GM21723 (cell line): ENCODE data around the gene MEIS3.
"Not testable (repeated sequence)": the region's sequence is repeated elsewhere in the genome, so short reads cannot be mapped to it uniquely, and the experiment has no call there.

Experiments
- ATAC-seq: cut with Tn5 transposase; IDR thresholded peaks from one replicate; pipeline ENCODE4 v1.9.1; 2021; ENCODE audit warnings: mild to moderate bottlenecking, moderate library complexity; ENCODE audit not compliant: unreplicated experiment

The MEIS3 gene

DNA sequence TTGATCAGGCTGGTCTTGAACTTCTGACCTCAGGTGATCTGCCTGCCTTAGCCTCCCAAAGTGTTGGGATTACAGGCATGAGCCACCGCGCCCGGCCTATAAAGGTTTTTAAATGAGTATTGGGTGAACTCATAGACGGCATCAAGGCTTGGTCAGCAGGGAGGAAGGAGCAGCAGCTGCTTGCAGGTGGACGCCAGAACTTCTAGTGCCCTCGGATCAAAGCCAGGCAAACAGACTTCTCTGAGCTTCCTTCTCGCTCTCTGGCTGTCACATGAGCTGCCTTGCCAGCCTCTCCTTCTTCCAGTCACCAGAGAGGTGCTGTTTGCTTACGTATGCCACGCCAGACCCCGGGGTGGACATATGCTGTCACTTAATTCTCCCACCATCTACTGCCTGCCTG lies 53.9 kb downstream of the MEIS3 start:
- ATAC-seq: not testable (repeated sequence)

DNA sequence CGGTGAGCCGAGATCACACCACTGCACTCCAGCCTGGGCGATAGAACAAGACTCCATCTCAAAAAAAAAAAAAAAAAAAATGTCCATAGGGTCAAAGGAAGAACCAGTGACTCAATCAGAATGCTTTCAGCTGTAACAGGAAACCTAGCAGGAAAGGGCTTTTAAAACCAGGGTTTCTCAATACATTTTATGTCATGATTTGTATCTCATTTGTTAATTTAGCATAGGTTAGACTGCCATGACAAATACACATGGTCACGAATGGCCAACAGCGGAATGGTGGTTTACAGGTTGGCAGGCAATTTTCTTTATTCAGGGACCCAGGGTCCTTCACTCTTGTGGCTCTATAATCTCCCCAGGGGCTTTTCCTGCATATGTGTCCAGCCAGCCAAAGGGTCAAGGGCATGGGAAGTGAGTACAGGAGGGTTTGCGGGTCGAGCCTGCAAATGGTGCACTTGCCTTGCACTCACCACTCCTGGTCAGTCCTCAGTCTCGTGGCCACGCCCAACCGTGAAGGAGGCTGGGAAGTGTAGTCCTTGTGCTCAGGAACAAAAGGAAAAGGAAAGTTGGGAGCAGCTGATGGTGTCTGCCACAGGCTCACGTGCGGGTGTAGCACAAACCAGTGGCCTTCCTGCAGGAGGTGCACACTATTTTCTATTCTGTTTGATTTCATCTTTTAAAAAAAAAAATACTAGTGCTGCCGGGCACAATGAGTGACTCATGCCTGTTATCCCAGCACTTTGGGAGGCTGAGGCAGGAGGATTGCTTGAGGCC lies 55.4 kb downstream of the MEIS3 start:
- ATAC-seq: no peak

DNA sequence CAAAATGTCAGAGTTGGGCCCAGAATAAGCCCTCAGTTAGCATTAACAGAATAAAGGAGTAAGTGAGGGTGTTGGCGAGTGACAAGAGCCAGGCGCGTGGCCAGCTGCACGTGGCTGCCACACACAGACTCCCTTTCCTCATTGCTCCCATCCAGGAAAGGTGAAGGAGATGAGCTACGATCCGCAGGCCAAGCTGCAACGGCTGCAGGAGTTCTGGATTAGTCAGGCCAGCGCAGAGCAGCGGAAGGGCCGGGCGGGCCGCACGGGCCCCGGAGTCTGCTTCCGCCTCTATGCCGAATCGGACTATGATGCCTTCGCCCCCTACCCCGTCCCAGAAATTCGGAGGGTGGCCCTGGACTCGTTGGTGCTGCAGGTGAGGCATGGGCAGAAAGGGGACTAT lies 57.0 kb downstream of the MEIS3 start:
- ATAC-seq: no peak

DNA sequence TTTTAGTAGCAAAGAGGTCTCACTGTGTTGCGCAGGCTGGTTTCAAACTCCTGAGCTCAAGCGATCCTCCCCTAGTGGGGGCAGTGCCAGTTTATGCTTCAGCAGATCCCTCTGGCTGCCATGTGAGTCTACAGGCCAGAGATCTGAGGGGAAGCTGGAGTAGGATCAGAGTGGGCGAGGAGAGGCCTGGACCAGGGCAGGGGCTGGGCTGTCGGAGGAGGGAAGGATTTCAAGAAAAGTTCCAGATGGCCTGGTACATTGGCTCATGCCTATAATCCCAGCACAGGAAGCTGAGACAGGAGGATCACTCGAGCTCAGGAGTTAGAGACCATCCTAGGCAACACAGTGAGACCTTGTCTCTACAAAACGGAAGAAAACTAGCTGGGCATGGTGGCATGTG lies 60.4 kb downstream of the MEIS3 start:
- ATAC-seq: no peak

DNA sequence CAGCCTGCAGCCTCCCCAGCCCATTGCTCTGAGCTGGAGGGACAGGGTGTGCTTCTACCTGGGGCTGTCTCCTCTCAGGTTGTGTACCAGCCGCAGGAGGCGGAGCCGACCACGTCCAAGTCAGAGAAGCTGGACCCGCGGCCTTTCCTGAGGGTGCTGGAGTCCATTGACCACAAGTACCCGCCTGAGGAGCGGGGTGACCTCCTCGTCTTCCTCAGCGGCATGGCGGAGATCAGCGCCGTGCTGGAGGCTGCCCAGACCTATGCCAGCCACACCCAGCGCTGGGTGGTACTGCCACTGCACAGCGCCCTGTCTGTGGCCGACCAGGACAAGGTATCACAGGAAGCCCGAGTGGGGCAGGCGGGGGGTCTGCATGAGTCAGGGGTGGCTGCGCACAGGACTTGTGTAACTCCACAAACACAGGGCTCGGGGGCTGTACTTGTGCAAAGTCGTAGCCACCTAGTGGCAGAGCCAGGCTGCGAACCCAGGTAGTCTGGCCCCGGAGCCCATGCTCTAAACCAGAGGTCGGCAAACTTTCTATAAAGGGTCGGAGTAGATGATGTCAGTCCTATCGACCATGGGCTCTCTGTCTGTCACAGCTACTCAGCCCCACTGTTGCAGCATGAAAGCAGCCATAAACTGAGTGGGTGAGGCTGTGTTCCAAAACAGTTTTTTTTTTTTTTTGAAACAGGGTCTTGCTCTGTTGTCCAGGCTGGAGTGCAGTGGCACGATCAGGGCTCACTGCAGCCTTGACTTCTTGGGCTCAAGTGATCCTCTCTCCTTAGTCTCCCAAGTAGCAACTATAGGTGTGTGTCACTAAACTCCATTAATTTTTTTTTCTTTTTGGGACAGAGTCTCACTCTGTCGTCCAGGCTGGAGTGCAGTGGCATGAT lies 61.3 kb downstream of the MEIS3 start:
- ATAC-seq: no peak

DNA sequence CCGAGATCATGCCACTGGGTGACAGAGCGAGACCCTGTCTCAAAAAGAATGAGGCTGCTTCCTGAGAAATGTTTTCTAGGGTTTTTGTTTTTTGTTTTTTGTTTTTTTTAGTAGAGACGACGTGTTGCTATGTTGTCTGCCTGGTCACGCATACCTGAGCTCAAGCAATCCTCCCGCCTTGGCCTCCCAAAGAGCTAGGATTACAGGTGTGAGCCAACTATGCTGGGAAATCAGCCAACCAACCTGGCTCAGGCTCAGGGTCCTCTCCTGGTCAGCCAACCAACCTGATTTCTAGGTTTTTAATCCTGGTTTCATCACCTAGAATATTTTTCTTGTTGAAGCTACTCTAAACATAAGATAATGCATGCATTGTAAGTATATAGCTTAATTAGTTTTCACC lies 62.4 kb downstream of the MEIS3 start:
- no peak for ATAC-seq

DNA sequence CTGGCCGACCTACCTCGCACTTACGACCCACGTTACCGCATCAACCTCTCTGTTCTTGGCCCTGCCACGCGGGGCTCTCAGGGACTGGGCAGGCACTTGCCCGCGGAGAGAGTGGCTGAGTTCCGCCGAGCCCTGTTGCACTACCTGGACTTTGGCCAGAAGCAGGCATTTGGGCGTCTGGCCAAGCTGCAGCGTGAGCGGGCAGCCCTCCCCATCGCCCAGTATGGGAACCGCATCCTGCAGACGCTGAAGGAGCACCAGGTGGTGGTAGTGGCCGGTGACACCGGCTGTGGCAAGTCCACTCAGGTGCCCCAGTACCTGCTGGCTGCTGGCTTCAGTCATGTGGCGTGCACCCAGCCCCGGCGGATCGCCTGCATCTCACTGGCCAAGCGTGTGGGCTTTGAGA lies 66.0 kb downstream of the MEIS3 start:
- ATAC-seq: no peak
